SK-N-MC (cell line): ENCODE results near the gene MEDAG.

Experiments
- EZH2 ChIP-seq: fragments of 200-600 bp; sonication (generic); IDR thresholded peaks from one replicate; pipeline ENCODE4 v1.6.1; 2017; ENCODE audit warnings: antibody characterized with exemption
- POLR2AphosphoS5 ChIP-seq: IDR thresholded peaks from 2 replicates; pipeline ENCODE4 v1.6.1; 2012; ENCODE audit warnings: mild to moderate bottlenecking, low read depth, low read length, borderline replicate concordance

DNA sequence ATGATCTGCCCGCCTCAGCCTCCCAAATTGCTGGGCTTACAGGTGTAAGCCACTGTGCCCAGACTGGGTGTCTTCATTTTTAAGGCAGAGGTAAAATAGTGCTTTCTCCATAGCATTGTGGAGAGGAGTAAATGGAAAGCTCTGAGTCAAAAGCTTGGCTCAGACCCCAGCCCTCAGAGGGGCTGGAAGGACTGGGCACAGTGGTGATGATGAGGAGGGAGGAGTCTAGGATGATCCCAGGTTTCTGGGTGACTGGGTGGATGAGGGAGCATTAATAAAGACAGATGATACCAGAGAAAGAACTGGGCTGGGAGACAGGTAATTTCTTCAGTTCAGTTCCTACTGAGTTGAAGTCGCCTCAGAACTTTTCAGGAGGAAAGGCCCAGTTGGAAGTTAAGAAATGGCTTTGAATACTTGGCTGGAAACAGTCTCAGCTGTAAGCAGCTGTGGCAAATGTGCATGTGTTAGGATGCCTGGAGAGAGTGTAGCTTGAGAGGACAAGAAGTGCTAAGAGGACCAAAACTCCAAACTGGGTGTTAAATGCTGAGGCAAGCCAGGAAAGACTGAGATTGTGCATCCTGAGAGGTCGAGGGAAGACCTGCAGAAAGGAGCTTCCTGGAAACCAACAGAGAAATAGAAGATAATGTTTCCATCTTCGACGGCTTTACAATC is 37.1 kb upstream of the MEDAG start:
- TF ChIP-seq POLR2AphosphoS5, result no peak
- TF ChIP-seq EZH2, result no peak
